Kidney epithelial cell (primary cell): ENCODE measurements around the gene ALG1. TPM values are rescaled to one million over a fixed set of nuclear protein-coding genes. Genes with fewer than 3 reads are reported as not detected.
A peak's percentile ranks its signal among the peaks of the same experiment; 100 is the strongest.

ENCODE experiments used
- DNase-seq: peaks from one replicate; pipeline ENCODE4 v3.0.0-alpha.2; 2010; ENCODE audit warnings: low read depth
- H3K27me3 ChIP-seq: 2 replicates; pipeline ENCODE4 v1.6.0; 2011; ENCODE audit warnings: low read length; ENCODE audit not compliant: control insufficient read depth, insufficient read depth
- H3K36me3 ChIP-seq: 2 replicates; pipeline ENCODE4 v1.5.1; 2011; ENCODE audit warnings: low read length; ENCODE audit not compliant: control insufficient read depth, insufficient read depth
- H3K4me3 ChIP-seq: 2 replicates; pipeline ENCODE4 v1.5.1; 2011; ENCODE audit warnings: low read depth, mild to moderate bottlenecking, control low read depth, low read length
- total RNA-seq: library from RNA; depleted of rRNA; stranded (reverse); fragments of >200 nt; gene quantifications from 2 replicates; pipeline ENCODE4 v1.2.3, GENCODE V29; 2015
- TF ChIP-seq, protein P1 (sequence below): IDR thresholded peaks from 2 replicates; pipeline ENCODE4 v1.5.1; 2011; ENCODE audit warnings: mild to moderate bottlenecking, moderate library complexity, low read length, control low read depth, inconsistent platforms; ENCODE audit not compliant: insufficient read depth, poor library complexity, severe bottlenecking

Gene ALG1
- total RNA-seq, 1 donor from 2014 or later = 33.0 TPM

DNA sequence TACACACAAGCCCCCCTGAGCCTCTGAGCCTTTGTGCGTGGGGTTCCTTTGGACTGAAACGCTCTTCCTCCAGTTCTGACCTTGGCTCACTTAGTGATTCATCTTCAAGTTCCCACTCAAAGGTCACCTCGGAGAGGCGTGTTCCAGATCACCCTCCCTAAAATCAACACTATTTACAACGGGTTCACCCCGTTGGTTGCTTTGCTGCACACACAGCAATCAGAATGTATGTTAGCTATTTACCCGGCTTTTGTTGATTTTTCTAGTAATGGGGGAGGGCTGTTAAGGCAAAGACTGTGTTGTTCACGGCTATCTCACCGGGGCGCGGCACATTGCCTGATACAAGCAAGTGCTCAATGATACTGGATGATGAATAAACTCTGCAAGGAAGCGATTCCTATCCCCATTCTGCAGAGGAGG is 38.9 kb upstream of the ALG1 start:
- H3K27me3 ChIP-seq = peaks cover 4% of the 10 kb centered on the region
- TF ChIP-seq, protein P1, sequence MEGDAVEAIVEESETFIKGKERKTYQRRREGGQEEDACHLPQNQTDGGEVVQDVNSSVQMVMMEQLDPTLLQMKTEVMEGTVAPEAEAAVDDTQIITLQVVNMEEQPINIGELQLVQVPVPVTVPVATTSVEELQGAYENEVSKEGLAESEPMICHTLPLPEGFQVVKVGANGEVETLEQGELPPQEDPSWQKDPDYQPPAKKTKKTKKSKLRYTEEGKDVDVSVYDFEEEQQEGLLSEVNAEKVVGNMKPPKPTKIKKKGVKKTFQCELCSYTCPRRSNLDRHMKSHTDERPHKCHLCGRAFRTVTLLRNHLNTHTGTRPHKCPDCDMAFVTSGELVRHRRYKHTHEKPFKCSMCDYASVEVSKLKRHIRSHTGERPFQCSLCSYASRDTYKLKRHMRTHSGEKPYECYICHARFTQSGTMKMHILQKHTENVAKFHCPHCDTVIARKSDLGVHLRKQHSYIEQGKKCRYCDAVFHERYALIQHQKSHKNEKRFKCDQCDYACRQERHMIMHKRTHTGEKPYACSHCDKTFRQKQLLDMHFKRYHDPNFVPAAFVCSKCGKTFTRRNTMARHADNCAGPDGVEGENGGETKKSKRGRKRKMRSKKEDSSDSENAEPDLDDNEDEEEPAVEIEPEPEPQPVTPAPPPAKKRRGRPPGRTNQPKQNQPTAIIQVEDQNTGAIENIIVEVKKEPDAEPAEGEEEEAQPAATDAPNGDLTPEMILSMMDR = no peak
- DNase-seq = no peak
- H3K36me3 ChIP-seq = no peaks in the 10 kb centered on the region
- peak overlapping the region; percentile 84 for H3K4me3 ChIP-seq

DNA sequence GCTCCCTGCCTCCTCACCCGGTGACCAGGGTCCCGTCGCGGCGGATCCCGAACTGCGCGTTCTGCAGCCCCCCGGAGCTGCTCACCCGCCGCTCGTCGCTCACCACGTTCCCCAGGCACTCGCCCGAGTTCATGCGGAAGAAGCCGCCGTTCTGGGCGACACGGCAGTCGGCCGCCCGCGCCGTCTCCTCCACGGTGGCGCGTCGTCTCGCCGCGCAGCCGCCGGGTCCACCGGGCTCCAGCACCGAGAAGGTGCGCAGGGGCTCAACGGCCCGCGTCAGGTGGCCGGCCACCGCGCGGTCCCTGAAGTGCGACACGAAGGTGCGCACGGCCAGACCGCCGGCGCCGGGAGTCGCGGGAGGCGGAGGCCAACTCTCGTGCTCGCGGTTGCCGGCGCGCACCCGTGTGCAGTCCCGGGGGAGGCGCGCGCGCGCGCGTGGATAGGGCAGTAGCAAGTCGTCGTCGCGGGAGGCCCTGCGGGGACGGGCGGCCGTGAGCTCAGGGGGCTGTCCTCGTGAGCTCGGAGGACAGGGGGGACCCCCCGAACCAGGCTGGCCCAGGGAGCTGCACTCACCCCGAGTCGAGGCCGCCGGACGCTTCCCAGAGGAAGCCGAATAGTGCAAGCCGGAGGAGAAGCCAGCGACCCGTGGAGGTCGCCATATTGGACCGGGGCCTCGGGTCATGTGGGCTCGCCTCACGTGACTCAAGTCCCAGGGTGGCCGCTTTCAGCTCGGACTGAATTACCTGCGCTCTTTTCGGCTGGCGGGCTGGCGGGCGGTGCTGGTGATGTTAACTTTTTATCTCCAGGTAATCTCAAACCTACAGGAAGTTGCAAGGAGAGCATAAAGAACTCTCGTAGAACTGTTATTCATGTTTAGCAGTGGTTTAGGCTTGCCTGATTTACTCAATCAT is 38.1 kb upstream of the ALG1 start, which contains the start of gene NAGPA:
NAGPA (minus strand) TSS at position 680 of the 911 bp plus-strand sequence; CDS start at position 659, 21 bp downstream.
- peak; percentile 37 for DNase-seq
- Histone ChIP-seq H3K36me3 (no peaks in the 10 kb centered on the region), H3K4me3 (peak within 1 kb of the TSS; percentile 84), H3K27me3 (peaks cover 4% of the 10 kb centered on the region)
- TF ChIP-seq, protein P1 = no peak

DNA sequence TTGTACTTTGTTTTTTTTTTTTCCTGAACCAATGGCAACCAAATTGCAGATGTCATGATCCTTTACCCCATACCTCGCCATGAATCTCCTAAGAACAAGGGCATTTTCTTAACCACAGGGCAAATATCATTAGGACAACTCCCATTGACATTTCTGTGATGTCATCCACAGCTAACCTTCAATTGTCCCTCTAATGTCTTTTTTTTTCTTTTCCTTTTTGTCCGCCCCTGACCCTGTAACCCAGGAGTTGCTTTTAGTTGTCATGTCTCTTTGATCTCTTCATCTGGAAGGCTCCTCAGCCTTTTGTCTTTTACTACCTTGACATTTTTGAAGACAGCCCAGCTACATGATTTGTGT is 37.5 kb upstream of the ALG1 start:
- Histone ChIP-seq H3K4me3 (peak overlapping the region; percentile 84), H3K36me3 (no peaks in the 10 kb centered on the region), H3K27me3 (peaks cover 4% of the 10 kb centered on the region)
- TF ChIP-seq, protein P1 = no peak
- DNase-seq = no peak

DNA sequence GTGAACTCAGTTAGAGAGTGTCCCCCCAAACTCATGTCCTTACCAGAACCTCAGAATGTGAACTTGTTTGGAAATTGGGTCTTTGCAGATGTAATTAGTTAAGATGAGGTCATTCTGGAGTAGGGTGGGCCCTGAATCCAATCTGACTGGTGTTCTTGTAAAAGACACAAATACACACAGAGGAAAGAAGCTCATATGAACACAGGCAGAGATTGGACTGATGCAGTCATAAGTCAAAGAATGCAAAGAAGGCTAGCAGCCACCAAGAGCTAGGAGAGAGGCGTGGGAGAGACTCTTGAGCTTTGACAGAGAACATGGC is 35.8 kb upstream of the ALG1 start:
- H3K4me3 ChIP-seq = no peak overlapping the region
- peaks cover 4% of the 10 kb centered on the region for H3K27me3 ChIP-seq
- no peaks in the 10 kb centered on the region for H3K36me3 ChIP-seq
- TF ChIP-seq, protein P1 = no peak
- no peak for DNase-seq

DNA sequence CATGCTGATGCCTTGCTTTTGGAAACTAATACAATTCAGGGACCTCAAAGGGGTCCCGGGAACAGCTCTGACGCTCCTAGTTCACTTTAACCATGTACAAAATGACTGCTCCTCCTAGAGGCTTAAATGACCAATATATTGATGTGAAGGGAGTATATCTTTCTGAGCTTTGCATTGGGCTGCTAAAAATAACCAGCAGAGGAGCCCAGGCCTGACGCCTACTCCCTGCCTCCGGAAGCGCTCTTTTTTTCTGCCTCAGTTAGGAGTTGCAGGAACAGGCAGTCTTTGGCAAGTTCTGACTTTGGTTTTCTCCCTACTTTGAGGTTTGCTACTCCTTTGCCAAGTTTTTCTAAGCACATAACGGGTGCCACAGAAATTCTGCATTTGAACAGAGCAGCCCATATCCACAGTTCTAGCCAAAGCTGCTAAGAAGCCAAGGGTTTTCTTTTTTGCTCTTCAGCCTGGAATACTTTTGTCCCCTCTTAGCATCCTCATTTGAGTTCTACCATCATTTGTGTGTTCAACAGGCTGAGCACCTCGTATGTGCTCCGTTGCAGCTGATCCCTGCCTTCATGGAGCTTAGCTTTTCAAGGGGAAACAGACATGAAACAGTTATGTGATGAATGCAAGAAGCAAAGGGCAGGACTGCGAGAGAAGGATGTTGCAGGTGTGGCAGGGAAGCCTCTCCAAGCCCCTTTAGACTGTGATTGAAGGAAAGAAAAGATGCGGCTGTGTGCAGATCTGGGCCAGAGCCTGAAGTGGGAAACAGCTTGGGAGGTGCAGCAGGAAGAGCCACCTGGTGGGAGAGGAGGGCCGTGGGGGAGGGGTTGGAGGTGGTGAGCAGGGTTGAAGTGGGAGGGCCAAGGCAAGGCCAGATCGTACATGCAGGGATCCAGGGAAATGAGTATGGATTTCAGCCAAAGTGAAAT is 35.2 kb upstream of the ALG1 start:
- H3K27me3 ChIP-seq = peaks cover 4% of the 10 kb centered on the region
- TF ChIP-seq, protein P1 = no peak

More for the DNA sequence above, 35.2 kb upstream of the ALG1 start:
- no peak overlapping the region for H3K4me3 ChIP-seq
- no peak for DNase-seq
- no peaks in the 10 kb centered on the region for H3K36me3 ChIP-seq
